ENCODE measurements around the gene PTPRT. TPM values are rescaled to one million over a fixed set of nuclear protein-coding genes. Genes with fewer than 3 reads are reported as not detected.

PTPRT gene
- total RNA-seq, 2 donors from 2014 or later, result not detected

DNA sequence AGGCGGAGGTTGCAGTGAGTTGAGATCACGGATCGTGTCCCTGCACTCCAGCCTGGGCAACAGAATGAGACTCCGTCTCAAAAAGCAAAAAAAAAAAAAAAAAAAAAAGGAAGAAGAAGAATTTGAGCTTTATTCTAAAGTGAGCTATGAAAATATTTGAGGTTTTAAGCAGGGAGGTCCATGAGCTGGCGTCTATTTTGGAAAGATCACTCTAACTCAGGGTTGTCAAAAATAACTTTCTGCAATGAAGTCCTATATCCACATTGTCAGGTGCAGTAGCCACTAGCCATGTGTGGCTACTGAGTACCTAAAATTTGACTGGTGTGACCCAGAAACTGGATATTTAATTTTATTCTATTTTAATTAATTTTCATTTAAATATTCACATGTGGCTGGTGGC is 217.1 kb downstream of the PTPRT start:
- H3K27me3 Mint-ChIP-seq, result peaks cover 7% of the 10 kb centered on the region
- ATAC-seq (replicated peaks), result no peak
- H3K27ac Mint-ChIP-seq, result no peak overlapping the region
- no peaks in the 10 kb centered on the region for H3K36me3 Mint-ChIP-seq (ENCODE audit: low read depth)
- peaks cover 7% of the 10 kb centered on the region for H3K9me3 Mint-ChIP-seq
- no peaks in the 10 kb centered on the region for H3K4me1 Mint-ChIP-seq
- H3K4me3 Mint-ChIP-seq, result no peak overlapping the region

DNA sequence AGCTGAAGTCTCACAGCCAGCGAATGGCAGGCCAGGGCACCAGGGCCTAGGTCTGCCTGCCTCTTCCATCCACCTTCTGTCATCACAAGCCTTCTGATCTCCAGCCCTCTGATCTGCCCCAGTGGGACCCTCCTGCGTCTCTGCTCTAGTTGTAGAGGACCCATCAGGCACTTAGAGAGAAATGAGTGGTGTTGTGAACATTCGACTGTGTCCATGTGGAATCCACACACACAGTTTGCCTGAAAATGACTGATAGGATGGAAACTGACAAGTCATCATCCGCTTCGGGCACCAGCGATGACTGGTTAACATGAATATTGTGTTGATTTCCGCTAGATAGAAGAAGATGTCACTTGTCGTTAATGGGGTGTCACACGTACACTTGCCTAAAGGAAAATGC is 221.0 kb downstream of the PTPRT start:
- peaks cover 8% of the 10 kb centered on the region for H3K9me3 Mint-ChIP-seq
- no peak for ATAC-seq (replicated peaks)
- H3K36me3 Mint-ChIP-seq (ENCODE audit: low read depth), result no peaks in the 10 kb centered on the region
- no peaks in the 10 kb centered on the region for H3K4me1 Mint-ChIP-seq
- H3K27me3 Mint-ChIP-seq, result peaks cover 7% of the 10 kb centered on the region
- no peak overlapping the region for H3K4me3 Mint-ChIP-seq
- no peak overlapping the region for H3K27ac Mint-ChIP-seq

DNA sequence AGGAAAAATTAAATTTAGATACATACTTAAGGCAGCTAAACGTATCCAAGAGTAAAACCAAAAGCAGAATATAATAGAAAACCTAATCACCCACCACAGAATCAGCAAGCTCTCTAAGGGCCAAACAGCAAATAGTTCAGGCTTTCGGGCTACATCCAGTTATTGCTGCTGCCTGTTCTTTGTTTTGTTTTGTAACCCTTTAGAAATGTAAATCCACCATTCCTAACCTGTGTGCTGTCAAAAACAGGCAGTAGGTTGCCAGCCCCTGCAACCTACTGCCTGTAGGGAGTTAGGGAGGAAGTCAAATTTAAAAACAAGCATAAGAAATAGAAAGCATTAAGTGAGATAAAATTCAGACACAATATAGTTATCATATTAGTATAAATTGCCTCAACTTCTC is 225.9 kb downstream of the PTPRT start:
- H3K27me3 Mint-ChIP-seq, result peaks cover 3% of the 10 kb centered on the region
- H3K9me3 Mint-ChIP-seq, result peaks cover 7% of the 10 kb centered on the region
- no peak overlapping the region for H3K4me3 Mint-ChIP-seq
- no peaks in the 10 kb centered on the region for H3K4me1 Mint-ChIP-seq
- no peak overlapping the region for H3K27ac Mint-ChIP-seq
- ATAC-seq (replicated peaks), result no peak
- no peaks in the 10 kb centered on the region for H3K36me3 Mint-ChIP-seq (ENCODE audit: low read depth)

DNA sequence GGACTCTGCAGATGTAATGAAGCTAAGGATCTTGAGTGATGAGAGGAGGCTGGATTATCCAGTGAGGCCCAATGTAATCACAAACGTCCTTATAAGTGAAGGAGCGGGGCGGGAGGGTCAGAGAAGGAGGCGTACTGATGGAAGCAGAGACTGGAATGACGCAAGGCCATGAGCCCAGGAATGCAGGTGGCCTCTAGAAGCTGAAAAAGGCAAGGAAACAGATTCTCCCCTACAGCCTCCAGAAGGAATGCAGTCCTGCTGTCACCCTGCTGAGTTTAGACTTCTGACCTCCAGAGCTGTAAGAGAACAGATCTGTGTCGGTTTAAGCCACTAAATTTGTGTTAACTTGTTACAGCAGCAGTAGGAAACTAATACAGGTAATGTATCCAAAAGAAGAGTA is 227.9 kb downstream of the PTPRT start:
- Mint-ChIP-seq H3K9me3 (peaks cover 7% of the 10 kb centered on the region), H3K36me3 (ENCODE audit: low read depth) (no peaks in the 10 kb centered on the region), H3K27me3 (peaks cover 5% of the 10 kb centered on the region), H3K27ac (no peak overlapping the region), H3K4me3 (no peak overlapping the region), H3K4me1 (no peaks in the 10 kb centered on the region)
- no peak for ATAC-seq (replicated peaks)

DNA sequence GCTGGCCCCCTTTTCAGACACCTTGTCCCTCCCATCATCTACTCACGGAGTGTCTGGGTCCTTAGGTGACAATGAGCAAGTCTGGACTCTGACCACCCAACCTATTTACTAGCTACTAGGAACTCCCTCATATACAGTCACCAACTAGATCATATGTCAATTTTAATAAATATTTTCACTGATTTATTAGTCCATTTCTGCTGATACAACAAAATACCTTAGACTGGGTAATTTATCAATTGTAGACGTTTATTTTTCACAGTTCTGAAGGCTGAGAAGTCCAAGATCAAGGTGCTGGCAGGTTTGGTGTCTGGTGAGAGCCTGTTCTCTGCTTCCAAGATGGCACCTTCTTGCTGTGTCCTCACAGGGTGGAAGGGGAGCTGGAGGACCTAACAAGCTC is 229.7 kb downstream of the PTPRT start:
- no peak for ATAC-seq (replicated peaks)
- Mint-ChIP-seq H3K4me1 (no peaks in the 10 kb centered on the region), H3K4me3 (no peak overlapping the region)

DNA sequence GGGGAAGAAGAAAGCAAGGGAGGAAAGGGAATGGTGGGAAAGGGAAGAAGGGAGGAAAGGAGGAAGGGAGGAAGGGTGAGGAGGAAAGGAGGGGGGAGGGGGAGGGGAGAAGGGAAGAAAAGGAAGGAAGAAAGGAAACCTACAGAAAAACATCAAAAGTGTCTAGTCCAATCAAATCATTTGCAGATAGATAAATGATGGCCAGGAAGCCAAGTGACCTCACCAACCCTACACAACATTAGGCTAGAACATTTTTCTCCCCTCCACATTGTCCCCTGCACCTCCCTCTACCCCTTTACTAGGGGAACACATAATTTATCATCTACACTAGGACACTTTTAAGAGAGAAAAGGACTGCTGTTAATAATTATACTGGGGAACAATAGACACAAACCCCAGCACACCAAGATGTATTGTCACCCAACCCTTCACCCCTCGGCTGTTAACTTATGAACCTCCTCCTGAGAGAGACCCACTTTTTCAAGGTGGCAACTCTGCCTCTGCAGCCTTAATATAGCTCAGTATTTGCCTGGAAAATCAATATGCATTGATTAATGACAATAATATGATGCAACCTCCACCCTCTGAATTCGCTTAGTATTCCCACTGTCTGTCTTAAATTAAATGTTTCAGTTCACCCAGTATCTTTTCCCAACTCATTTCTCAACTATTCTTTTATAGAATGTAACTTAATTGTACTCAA is 231.2 kb downstream of the PTPRT start:
- ATAC-seq (replicated peaks), result no peak
- H3K9me3 Mint-ChIP-seq, result peaks cover 4% of the 10 kb centered on the region

More for the DNA sequence above, 229.7 kb downstream of the PTPRT start:
- peaks cover 5% of the 10 kb centered on the region for H3K27me3 Mint-ChIP-seq
- H3K36me3 Mint-ChIP-seq (ENCODE audit: low read depth), result no peaks in the 10 kb centered on the region
- H3K27ac Mint-ChIP-seq, result no peak overlapping the region
- H3K9me3 Mint-ChIP-seq, result peaks cover 4% of the 10 kb centered on the region

DNA sequence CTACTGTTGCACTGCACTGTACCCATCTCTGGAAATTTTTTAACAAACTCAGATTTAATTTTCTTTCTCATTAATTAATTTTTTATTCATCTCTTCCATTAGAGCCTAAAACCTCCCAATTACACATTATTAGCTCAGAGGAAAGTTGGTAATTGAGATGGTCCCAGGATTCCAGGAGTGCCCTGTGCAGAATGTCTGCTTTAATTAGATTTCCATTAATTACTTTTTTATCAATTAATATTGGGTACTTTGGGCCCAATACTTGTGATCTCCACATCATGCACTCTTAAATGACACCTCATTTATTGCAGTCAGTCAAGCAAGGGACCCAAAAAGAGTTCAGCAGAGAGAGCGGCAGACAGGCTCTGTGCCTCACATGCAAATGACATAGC is 232.0 kb downstream of the PTPRT start:
- Mint-ChIP-seq H3K27me3 (peaks cover 5% of the 10 kb centered on the region), H3K27ac (no peak overlapping the region), H3K36me3 (ENCODE audit: low read depth) (no peaks in the 10 kb centered on the region), H3K4me1 (no peaks in the 10 kb centered on the region), H3K4me3 (no peak overlapping the region), H3K9me3 (peaks cover 4% of the 10 kb centered on the region)
- no peak for ATAC-seq (replicated peaks)

More for the DNA sequence above, 231.2 kb downstream of the PTPRT start:
- H3K4me3 Mint-ChIP-seq, result no peak overlapping the region
- H3K27me3 Mint-ChIP-seq, result peaks cover 5% of the 10 kb centered on the region
- H3K36me3 Mint-ChIP-seq (ENCODE audit: low read depth), result no peaks in the 10 kb centered on the region
- no peak overlapping the region for H3K27ac Mint-ChIP-seq
- H3K4me1 Mint-ChIP-seq, result no peaks in the 10 kb centered on the region

DNA sequence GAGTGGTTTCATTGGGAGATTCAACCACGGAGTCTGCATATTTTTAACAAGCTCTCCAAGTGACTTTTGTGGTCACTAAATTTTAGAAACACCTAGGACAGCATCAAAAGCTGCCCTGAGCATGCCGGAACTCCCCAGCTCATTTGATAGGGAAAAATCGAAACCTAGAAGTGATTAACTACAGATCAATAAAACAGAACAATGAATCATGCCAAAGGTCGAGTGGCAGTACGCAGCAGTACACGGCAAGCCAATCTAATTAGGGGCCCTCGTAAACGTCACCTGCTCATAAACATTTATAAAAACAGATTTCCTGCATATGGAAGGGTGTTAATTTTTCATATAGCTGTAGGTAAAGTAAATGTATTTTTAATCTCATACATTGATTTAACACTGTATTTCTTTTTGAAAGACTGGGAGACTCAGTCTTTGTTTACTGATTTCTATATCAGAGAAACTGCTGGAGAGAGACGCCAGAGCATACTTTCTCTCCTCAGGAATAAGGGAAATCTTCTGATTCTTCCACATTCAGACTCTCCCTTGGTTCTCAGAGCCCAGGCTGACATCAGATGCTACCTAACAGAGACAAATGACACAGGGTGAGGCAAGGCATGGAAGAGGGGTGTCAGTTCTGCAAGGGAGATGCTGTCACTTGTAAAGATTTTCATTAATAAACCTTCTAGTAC is 232.5 kb downstream of the PTPRT start:
- no peak for ATAC-seq (replicated peaks)
- no peaks in the 10 kb centered on the region for H3K4me1 Mint-ChIP-seq
- H3K27ac Mint-ChIP-seq, result no peak overlapping the region
- no peaks in the 10 kb centered on the region for H3K36me3 Mint-ChIP-seq (ENCODE audit: low read depth)
- peaks cover 5% of the 10 kb centered on the region for H3K27me3 Mint-ChIP-seq
- peaks cover 2% of the 10 kb centered on the region for H3K9me3 Mint-ChIP-seq
- no peak overlapping the region for H3K4me3 Mint-ChIP-seq

DNA sequence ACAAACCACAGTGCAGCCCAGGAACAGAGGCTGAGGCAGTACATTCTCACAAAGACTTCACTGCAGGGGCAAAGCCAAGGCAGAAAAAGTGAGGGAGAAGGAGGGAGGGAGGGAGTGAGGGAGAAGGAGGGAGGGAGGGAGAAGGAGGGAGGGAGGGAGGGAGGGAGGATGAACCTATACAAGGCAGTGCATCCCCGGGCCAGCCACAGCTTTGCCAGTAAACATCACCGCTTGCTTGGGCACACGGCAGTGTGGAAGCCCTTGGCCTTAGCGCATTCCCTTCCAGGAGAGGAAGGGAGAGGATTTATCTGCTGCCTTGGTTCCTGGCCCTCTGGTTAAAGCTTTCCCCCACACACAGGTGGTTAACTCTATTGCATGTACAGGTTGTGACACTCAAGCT is 234.0 kb downstream of the PTPRT start:
- peaks cover 4% of the 10 kb centered on the region for H3K9me3 Mint-ChIP-seq
- H3K27ac Mint-ChIP-seq, result no peak overlapping the region
- H3K36me3 Mint-ChIP-seq (ENCODE audit: low read depth), result no peaks in the 10 kb centered on the region
- no peaks in the 10 kb centered on the region for H3K4me1 Mint-ChIP-seq
- H3K27me3 Mint-ChIP-seq, result peaks cover 5% of the 10 kb centered on the region
- ATAC-seq (replicated peaks), result no peak
- H3K4me3 Mint-ChIP-seq, result no peak overlapping the region

DNA sequence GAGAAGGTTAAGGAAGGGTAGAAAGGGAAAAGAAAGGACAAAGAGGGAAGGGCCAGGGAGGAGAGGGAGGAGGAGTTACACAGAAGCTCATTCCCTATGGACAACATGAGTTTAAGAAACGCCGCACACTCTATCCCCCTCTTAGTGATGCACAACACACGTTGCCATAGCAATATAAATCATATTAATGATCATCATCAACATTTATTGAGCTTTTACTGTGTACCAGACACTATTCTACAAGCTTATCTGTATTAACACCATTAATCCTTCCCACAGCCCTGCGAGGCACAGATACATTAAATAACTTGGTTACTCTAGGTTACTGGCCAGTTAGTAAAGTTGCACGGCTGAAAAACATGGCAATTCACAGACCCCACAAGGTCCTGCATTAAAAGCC is 234.8 kb downstream of the PTPRT start:
- peaks cover 5% of the 10 kb centered on the region for H3K9me3 Mint-ChIP-seq
- H3K4me1 Mint-ChIP-seq, result no peaks in the 10 kb centered on the region
- no peak overlapping the region for H3K4me3 Mint-ChIP-seq
- ATAC-seq (replicated peaks), result no peak
- H3K36me3 Mint-ChIP-seq (ENCODE audit: low read depth), result no peaks in the 10 kb centered on the region
- H3K27me3 Mint-ChIP-seq, result peaks cover 3% of the 10 kb centered on the region
- H3K27ac Mint-ChIP-seq, result no peak overlapping the region

DNA sequence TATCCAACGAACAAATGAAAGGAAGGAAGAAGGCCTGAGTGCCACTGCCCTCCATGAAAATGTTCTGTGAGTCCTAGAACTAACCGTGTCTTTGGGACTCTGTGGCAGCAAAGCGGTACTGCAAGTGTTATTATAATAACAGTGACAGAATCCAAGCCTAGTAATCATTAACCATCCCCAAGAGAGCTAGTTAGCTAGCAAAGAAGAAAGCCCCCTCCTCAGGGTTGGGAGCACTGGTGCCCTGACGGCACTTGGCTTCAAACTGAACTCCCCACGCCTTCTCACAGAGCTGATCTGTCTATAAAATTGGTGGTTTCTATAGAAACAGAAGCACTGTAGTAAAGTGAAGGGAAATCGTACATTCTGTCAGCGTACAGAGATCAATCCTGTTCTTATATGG is 239.8 kb downstream of the PTPRT start:
- no peak overlapping the region for H3K4me3 Mint-ChIP-seq
- no peaks in the 10 kb centered on the region for H3K4me1 Mint-ChIP-seq
- no peak for ATAC-seq (replicated peaks)
- H3K9me3 Mint-ChIP-seq, result peaks cover 21% of the 10 kb centered on the region
- no peaks in the 10 kb centered on the region for H3K27me3 Mint-ChIP-seq
- no peak overlapping the region for H3K27ac Mint-ChIP-seq
- no peaks in the 10 kb centered on the region for H3K36me3 Mint-ChIP-seq (ENCODE audit: low read depth)

DNA sequence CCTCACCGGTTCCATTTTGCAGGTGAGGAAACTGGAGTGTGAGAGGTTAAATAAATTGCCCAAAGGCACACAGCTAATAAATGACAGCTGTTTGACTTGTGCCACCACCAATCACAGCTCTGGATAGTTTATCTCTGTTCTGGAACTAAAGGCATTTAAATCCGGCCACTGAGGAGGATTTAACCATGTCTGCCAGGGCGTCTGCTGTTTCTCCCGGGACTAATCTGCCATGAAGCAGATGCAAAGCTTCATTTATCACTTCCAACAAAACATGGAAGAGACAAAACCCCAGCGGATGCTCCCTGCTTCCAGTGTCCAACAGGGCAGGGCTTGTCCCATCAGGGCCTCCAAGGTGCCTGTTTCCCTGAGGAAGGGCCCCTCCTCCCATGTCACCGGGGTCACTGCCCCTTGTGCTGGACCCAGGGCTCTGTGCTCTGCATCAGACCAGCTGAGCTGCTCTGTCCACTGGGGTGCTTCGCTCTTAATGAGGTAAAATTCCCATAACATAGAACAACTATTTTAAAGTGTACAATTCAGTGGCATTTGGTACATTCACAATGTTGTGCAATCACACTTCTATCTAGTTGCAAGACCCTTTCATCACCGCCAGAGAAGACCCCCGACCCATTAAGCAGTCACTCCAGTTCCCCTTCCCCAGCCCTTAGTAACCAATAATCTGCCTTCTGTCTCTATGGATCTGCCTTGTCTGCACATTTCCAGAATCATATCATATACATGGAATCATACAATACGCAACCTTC is 244.3 kb downstream of the PTPRT start:
- H3K9me3 Mint-ChIP-seq, result peaks cover 17% of the 10 kb centered on the region
- no peak for ATAC-seq (replicated peaks)
- no peak overlapping the region for H3K27ac Mint-ChIP-seq
- no peaks in the 10 kb centered on the region for H3K27me3 Mint-ChIP-seq
- no peaks in the 10 kb centered on the region for H3K36me3 Mint-ChIP-seq (ENCODE audit: low read depth)
- H3K4me3 Mint-ChIP-seq, result no peak overlapping the region
- no peaks in the 10 kb centered on the region for H3K4me1 Mint-ChIP-seq

DNA sequence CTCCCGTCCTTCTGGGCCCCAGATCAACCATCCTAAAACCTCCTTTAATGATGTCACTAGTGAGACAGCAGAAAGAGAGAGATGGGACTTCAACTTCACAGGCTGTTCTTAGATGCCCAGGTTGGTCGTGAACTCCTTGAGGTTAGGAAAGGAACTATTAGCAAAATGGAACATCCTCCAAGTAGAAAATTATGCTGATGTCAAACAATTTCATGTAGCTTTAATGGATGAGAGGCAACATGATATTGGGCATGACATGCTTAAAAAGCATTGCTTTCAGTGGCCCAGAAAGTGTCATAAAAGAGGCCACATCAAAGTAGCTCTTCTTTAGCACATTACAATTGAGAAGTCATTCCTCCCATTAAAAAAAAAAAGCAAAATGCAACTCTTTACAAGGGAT is 248.1 kb downstream of the PTPRT start:
- no peak overlapping the region for H3K27ac Mint-ChIP-seq
- H3K36me3 Mint-ChIP-seq (ENCODE audit: low read depth), result no peaks in the 10 kb centered on the region
- H3K4me3 Mint-ChIP-seq, result no peak overlapping the region
- H3K4me1 Mint-ChIP-seq, result no peaks in the 10 kb centered on the region
- H3K27me3 Mint-ChIP-seq, result no peaks in the 10 kb centered on the region
- no peak for ATAC-seq (replicated peaks)
- no peaks in the 10 kb centered on the region for H3K9me3 Mint-ChIP-seq

DNA sequence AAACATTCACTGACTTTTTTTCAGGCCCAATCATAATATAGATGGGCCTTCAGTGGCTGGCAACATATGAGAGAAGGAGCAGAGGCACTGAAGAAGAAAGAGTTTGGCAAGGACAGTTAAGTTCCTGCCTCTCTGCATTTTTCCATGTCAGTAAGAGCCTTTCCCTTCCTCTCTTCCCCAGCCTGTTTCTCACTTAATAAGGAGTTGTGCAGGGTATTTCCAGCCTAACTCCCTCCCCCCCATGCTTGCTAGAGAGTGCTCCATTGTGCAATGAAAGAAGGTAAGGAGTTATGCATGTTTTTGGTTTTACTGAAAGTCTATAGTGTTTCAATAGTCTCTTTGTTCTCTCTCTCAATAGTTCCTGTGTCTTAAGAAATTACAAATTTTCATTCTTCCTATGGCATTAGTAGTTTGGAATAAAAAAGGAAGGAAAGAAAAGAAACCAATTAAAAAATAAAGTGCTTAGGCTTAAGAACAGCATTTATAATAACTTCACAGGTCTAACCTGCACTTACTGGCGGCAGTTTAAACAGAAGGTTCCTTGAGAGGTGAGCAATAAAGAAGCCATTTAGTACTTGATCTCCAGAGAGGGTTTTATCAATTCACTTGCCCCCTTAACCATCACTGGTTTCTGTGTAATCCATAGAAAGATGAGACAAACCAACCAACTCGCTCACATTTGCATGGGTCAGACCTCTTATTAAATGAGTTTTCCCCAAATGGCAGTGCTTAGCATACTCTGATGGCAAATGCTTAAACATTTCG is 251.1 kb downstream of the PTPRT start:
- H3K9me3 Mint-ChIP-seq, result peaks cover 3% of the 10 kb centered on the region
- H3K27ac Mint-ChIP-seq, result no peak overlapping the region
- no peaks in the 10 kb centered on the region for H3K27me3 Mint-ChIP-seq
- no peaks in the 10 kb centered on the region for H3K4me1 Mint-ChIP-seq
- H3K36me3 Mint-ChIP-seq (ENCODE audit: low read depth), result no peaks in the 10 kb centered on the region
- no peak overlapping the region for H3K4me3 Mint-ChIP-seq
- ATAC-seq (replicated peaks), result no peak
